HG03439 (cell line): ENCODE results near the gene ENPP1.
A peak's percentile ranks its signal among the peaks of the same experiment; 100 is the strongest.
"Not testable (repeated sequence)": the region's sequence is repeated elsewhere in the genome, so short reads cannot be mapped to it uniquely, and the experiment has no call there.

ENCODE experiments used
- ATAC-seq: cut with Tn5 transposase; IDR thresholded peaks from one replicate; pipeline ENCODE4 v1.9.1; 2021; ENCODE audit warnings: mild to moderate bottlenecking, moderate library complexity; ENCODE audit not compliant: unreplicated experiment

ENPP1 gene

DNA sequence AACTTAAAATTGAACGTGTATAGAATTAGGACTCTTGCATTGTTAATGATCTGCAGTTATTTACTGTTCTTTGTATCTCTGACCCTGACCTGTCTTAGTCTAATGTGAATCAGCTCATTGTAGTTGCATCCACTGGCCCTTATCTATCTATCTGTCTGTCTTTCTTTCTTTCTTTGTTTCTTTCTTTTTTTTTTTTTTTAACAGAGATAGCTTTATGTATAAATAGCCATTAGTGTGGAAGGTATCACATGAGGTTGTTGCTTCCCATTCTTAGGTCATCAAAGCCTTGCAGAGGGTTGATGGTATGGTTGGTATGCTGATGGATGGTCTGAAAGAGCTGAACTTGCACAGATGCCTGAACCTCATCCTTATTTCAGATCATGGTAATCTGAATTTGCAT is 59.9 kb downstream of the ENPP1 start:
- no peak for ATAC-seq

- ATAC-seq = no peak
Measured at GRCh38 chr6:131868836-131869235, 61.0 kb downstream of the ENPP1 start.

DNA sequence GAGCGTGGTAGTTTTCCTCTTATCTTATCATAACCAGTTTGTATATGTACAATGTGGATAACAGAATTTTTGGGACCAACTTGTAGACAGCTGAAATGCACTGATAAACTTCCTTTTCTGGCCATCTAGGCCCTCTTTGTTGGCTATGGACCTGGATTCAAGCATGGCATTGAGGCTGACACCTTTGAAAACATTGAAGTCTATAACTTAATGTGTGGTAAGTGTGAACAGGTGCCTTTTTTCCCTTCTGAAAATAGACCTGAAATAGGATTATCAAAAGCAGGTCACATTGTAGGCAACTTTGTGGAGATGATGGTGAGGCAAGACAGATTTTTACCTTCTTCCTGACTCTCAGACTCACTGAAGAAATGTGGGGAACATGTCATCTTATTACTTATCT is 67.8 kb downstream of the ENPP1 start:
- ATAC-seq = no peak

DNA sequence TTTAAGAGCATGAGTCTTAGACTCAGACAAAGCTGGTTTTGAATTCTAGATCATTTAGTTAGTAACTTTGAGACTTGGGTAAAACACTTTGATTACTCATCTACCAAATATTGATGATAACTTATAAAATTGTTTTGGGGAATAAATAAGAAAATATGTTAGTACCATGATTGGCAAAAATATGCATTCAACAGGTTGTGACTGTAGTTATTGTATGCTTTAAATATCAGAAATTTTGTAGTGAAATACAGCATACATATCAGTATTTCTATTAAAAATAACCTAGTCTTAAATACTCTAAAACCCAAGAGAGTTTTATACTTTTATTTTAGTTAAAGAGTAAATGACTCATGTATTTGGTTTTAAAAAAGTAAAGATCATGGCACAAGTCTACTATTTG is 68.7 kb downstream of the ENPP1 start:
- ATAC-seq = no peak

GRCh38 chr6:131877999-131878789 is 70.4 kb downstream of the ENPP1 start:
- ATAC-seq = no peak

- ATAC-seq = no peak
Measured at GRCh38 chr6:131883016-131883415, 75.2 kb downstream of the ENPP1 start.

GRCh38 chr6:131885237-131885636 is 77.4 kb downstream of the ENPP1 start:
- no peak for ATAC-seq

GRCh38 chr6:131886517-131886916 is 78.7 kb downstream of the ENPP1 start:
- ATAC-seq = no peak

DNA sequence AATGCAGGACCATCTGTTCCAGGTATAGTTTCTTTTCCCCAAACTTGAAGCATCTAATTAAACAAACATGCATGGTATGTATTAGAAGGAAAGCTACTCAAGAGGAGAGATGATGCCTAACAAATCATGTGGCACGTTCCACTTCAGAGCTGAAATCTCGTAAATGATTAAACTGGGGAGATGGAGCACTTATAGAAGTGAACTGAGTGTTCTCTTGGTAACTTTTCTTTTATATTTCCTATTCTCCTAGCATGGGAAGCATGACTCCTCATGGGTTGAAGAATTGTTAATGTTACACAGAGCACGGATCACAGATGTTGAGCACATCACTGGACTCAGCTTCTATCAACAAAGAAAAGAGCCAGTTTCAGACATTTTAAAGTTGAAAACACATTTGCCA is 82.3 kb downstream of the ENPP1 start:
- ATAC-seq = no peak

DNA sequence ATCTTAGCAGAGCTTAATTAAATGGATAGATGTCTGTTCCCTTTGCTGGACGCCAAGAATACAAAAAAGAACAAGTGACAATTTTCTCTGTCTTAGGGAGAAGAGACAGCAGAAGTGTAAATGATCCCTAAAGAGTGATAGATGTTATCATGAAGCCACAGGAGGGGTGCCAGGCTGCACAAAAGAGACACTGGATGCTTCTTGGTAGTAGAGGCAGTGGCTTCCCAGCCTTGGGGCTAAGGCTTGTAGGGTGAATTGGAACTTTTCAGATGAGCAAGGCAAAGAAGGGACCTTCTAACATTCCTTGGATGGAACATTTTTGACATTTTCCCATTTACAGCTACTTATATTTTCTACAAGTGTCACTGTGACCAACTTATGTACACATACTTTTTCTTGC is 85.4 kb downstream of the ENPP1 start:
- ATAC-seq = no peak

DNA sequence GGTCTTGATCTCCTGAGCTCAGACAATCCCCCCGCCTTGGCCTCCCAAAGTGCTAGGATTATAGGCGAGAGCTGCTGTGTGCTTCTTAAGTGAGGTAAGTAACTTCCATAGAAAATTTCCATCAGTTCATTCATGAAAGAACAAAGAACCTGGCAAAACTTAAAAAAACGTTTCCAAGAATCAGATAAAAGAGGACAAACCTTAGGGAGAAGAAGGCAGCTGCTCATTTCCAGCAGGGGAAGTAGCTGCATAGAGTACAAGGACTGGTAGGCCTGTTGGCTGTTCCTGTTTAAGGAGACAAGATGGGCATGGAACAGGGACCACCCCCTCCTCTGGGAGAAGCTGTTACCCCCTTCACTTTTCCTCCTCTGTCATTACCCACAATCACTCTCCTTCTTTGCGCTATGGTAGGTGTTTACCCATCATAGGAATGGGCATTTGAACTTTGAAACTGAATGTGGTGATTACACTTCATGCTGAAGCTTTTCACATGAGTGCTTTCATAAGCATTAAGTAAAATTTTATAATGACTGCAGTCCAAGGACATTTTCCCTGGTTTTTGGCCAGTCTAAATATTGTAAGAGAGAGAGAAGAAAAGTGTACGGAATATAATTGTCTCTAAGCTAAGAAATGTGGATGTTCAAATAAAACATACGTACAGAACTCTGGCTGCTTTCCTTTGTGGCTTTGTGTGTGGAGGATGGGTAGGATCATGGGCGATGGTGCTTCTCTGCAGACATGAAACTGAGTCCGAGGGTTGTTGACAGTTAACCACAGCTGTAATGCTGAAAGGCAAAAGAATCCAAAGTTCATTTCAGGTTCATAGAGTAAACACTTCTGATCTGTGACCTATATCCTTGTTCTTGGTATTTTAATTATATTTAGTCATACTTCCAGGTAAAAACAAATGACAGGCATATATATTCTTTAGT is 86.9 kb downstream of the ENPP1 start:
- no peak for ATAC-seq

DNA sequence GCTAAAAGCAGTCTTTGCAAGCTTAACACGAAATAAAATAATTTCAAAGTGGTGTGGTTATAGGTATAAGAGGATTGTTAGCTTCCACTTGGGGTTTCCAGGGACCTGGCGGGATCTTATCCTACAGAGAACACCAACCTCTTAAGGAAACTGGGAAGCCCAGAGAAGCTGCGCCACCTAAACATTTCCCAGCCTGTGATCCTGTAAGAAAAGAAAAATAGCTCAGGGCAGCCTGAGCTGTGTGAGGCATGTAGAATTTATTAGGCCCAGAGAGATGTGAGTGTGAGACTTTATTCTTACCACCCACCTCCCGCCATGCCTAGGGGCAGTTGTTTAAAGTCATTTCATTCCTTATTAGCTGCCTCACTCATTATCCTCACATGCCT is 89.2 kb downstream of the ENPP1 start:
- no peak for ATAC-seq

GRCh38 chr6:131897621-131898020 is 89.8 kb downstream of the ENPP1 start:
- ATAC-seq = no peak

DNA sequence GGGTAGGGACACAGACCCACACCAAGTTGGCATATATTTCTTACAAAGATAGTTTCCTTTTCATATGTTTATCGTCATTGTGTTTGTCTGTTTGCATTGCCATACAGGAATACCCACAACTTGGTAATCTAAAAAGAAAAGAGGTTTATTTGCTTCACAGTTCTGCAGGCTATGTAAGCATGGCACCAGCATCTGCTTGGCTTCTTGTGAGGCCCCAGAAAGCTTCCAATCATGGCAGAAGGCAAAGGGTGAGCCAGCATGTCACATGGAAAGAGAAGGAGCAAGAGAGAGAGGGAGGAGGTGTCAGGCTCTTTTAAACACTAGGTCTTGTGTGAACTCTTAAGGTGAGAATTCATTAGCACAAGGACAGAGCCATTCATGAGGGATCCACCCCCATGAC is 90.9 kb downstream of the ENPP1 start:
- ATAC-seq = no peak

- no peak for ATAC-seq
Measured at GRCh38 chr6:131900231-131900630, 92.4 kb downstream of the ENPP1 start.

DNA sequence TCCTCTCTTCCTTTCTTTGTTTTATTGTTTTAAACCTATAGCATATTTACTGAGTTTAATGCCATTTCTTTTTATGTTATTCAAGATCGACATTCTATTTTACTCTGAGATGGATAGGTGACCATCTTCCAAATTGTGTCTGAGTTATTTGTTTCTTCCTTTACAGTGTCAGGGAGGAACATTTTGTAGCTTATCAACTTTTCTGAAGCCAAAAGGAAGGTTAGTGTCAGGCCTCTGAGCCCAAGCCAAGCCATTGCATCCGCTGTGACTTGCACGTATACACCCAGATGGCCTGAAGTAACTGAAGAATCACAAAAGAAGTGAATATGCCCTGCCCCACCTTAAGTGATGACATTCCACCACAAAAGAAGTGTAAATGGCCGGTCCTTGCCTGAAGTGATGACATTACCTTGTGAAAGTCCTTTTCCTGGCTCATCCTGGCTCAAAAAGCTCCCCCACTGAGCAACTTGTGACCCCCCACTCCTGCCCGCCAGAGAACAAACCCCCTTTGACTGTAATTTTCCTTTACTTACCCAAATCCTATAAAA is 93.6 kb downstream of the ENPP1 start:
- not testable (repeated sequence) for ATAC-seq

DNA sequence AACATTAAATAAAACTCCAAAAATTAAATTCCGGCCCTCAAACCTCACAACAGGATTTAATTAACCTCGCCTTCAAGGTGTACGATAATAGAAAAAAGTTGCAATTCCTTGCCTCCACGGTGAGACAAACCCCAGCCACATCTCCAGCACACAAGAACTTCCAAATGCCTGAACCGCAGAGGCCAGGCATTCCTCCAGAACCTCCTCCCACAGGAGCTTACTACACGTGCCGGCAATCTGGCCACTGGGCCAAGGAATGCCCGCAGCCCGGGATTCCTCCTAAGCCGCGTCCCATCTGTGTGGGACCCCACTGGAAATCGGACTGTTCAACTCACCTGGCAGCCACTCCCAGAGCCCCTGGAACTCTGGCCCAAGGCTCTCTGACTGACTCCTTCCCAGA is 95.9 kb downstream of the ENPP1 start:
- not testable (repeated sequence) for ATAC-seq

DNA sequence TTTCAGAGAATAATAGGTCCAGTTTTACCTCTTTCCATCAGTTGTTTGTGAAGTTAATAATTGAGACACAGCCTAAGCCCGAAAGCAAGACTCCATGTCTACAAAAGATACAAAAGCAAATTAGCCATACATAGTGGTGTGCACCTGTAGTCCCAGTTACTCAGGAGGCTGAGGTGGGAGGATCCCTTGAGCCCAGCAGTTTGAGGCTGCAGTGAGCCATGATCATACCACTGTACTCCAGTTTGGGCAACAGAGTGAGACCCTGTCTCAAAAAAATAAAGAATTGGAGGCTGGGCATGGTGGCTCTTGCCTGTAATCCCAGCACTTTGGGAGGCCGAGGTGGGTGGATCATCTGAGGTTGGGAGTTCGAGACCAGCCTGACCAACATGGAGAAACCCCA is 101.0 kb downstream of the ENPP1 start:
- ATAC-seq = not testable (repeated sequence)

- ATAC-seq = peak; percentile 98
Measured at GRCh38 chr6:131909408-131910218, 101.8 kb downstream of the ENPP1 start.

DNA sequence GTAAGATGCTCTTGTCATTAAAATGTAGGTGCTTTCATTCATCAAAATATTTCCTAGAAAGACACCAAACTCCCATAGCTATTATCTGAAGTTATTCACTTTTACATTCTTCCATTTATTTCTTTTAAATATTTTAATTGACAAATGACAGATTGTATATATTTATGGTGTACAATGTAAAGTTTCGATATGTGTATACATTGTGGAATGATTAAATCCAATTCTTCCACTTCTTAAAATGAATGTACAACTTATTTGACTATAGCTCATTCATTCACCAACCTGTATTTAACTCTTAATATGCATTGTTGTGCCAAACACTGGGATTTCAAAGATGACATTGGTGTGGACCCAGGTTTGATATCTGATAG is 102.4 kb downstream of the ENPP1 start:
- ATAC-seq = peak; percentile 17

DNA sequence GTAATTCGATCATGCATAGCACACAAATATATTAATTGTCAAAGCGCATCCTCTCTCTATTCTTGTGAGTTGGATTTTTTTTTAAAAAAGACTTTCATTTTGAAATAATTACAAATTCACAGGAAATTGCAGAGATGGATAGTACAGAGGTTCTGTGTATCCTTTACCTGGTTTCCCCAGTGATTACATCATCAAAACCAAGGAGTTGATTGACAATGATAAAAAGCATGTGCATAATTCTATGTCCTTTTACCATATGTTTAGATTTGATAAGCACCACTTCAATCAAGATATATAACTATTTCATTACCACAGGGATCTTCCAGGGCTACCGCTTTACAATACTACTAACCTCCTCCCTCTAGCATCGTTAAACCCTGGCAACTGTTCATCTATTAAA is 103.1 kb downstream of the ENPP1 start:
- ATAC-seq = no peak
